Stimulated activated CD4-positive, alpha-beta T cell treated with anti-CD3 and anti-CD28 coated beads, TNF-alpha, amount 100 ng/mL, for 48 hours (primary cell): ENCODE measurements around the gene OCA2.
"Not testable (repeated sequence)": the region's sequence is repeated elsewhere in the genome, so short reads cannot be mapped to it uniquely, and the experiment has no call there.

ENCODE experiments used
- DNase-seq, 3 donors: peaks; one replicate each; pipeline ENCODE4 v3.0.0-alpha.2; 2020; ENCODE audit warnings: low read depth in 3 of 3

The OCA2 gene

DNA sequence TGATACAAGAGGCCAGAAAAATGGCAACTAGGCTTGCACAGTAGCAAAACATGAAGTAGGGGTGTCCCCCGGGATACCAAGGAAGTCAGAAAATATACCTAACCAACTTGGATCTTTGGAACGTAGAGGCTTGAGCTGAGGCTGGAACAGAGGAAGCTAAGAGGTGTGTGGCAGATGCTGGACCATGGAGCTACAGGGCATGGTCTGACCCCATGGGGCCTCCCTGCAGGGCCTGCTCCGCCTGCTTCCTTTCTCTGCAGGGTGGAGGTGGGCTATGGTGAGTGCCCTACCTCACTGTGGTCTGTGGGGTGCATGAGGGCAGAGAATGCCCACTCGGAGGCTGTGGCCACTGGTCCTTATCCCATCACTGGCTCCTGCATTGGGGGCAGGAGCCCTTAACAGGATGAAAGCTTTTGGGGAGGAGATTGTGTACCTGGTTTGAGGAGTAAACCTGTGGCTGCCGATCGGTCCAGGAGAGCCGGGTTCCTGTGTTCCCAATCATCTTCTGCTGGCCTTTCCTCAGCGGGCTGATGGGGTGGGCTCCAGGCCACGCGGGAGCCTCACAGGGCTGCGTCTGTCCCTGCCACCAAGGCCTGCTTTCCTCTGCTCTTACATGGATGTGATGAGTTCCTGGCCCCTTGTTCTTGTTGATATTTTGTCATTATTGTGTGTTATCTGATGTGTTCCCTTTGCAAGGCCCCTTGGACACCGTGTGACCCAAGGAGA is 96.8 kb downstream of the OCA2 start:
- DNase-seq = no peak

DNA sequence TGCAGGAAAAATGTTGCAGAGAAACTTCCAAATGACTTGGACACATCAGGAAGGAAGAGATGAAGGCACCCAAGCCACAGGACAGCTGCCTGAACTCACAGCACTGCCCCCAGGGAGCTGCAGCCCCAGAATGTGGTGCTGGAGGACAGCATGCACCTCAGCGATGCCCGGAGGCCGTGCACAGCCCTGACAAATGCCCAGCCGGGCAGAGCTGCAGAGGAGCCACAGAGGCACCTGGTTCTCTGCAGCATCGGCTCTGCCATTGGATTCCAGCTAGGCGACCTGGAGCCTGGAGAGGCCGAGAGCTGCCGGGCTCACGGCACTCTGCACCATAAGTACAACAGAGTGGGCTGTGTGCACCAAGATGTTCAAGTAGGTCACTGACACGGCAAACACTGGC is 97.5 kb downstream of the OCA2 start:
- DNase-seq = no peak

DNA sequence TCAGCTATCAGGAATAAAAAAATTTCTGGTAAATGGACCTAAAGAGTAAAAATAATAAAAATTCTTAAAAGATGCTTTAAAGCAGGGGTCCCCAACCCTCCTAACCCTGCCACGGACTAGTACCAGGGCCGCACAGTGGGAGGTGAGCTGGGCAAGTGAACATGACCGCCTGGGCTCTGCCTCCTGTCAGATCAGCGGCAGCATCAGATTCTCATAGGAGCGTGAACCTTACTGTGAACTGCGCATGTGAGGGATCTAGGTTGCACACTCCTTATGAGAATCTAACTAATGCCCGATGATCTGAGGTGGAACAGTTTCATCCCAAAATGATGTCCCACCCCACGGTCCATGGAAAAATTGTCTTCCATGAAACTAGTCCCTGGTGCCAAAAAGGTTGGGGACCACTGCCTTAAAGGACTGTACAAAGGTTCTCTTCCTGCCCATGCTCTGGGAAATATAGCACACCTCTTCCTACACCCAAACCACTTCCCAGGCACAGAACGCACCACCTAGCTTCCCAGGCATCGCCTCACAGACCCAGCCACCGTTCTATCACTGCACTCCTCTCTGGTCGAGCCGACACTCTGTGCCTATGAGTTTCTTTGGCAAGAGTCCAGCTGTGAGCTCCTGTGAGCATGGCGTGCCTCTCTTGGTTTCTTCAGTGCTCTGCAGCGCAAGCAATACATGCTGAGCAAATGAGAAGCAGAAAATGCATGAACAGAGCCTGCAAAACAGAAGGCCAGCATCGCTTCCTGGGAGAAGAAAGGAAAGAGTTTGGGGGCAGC is 104.9 kb downstream of the OCA2 start:
- DNase-seq = no peak

DNA sequence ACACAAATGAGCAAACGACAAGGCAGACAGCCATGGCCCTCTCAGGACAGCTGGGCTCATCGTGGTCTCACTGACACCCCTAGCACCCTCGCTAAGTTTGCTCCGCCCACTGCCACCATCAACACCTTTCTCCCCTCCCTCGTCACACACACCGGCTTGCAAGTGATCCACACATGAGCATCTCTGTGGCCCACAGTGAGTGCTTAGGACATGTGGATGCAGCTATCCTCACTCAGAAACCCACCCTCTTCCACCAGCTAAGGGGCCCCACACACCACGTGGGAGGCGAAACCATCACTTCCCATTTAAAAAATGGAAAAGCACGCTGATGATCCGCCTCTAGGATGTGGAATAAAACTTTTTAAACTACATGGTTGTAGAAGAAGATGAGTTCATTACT is 105.6 kb downstream of the OCA2 start:
- DNase-seq = no peak

DNA sequence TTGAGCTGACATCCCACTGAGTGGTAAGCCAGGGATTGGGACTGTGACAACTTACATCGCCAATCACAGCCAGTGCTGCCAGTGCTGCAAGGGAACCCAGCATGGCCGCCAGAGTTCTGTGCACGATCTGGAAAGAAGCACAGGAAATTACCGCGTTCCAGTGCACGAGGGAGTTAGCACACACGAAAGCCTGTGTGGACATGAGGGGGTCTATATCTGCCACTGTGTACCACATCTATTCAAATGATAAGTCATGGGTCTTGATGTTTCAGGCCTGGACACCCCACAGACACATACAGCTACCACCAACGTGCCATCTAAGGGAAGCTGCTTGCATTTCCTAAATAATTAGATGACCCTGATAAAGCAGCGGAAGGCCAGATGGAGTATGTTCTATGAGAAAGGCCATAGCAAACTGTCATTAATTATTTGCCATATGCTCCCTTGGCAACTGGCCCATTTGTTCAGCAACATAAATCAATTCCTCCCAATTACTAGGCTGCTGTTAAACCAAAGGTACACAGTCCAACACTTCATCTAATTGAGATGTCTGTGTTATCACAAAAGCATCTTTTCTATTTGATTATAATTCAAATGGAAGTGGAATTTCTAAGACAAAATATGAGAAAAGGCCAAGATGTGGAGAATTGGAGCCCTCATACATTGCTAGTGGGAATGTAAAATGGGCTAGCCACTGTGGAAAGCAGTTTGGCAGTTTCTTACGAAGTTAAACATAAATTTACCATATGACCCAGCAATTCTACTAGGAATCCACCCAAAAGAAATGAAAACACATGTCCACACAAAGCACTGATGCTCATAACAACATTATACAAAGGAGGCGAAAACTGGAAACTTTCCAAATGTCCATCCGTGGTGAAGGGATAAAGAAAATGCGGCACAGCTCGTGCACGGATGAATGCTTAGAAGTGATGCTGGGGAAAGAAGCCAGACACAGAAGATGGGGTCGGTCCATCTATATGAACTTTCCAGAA is 108.3 kb downstream of the OCA2 start:
- no peak for DNase-seq

DNA sequence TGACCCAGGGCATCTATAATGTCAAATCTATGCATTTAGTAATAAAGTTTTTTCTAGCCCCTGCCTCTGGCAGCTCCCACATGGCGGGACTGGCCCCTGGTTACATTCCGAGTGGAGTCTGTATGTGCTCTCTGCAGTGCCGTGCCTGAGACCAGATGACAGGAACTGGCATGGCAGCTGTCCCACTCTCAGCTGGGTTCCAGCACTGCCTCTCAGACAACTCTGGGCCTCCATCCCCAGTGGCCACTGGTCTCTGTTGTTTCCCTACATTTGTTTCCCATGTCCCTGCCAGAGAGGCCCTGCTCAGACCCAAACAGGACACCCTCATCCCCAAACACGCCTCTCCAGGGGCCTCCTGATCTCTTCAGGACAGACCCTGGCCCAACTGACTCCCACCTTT is 109.3 kb downstream of the OCA2 start:
- no peak for DNase-seq

DNA sequence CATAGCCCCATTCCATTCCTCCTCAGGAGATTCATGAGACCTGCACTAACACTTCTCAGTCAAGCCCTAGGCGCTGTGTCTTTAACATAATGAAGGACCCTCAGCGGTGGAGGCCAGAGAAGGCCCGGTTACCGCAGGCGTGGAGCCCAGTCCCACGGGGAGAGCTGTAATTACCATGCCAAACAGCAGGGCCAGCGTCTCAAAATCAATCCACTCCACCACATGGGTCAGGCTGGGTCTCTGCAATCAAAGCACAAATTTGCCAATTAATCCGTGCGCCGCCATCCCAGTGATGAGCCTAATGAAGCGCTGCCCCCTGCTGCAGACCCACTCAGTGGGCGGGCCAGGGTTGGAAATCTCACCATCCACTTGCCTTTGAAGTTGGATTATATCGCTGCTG is 109.7 kb downstream of the OCA2 start:
- no peak for DNase-seq

DNA sequence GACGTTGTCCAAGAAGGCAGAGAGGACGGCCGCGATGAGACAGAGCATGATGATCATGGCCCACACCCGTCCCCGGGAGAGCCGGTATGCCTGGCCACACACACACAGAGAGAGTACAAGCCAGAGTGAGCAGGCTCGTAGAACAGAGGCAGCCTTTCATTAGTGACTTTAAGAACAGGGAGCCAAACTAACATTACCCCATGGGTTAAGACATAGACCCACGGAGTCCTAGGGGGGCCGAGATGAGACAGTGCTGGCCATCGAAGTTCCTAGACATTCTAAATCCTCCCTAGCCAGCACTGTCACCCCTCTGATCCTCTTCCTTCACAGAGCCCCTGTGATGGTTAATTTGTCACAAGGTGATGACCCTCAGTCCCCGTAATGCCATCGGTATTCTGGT is 114.0 kb downstream of the OCA2 start:
- no peak for DNase-seq

DNA sequence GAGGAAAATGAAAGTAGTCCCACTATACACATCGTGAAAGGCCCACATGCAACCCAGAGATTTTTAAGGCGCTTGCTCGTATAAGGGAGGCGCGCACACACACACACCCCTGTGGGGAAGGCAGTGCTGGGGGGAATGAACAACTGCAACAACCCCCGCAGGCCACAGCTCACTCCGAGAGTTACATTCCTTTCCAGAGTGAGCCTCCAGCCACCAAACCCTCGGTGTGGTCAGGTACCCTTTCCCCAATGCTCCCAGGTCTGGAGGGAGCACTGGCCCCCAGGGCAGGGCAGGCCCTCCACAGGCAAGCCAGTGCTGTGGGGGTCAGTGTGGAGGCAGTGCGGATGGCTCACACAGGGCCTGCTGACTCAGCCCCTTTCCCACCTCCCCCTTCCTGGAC is 115.6 kb downstream of the OCA2 start:
- DNase-seq = no peak

DNA sequence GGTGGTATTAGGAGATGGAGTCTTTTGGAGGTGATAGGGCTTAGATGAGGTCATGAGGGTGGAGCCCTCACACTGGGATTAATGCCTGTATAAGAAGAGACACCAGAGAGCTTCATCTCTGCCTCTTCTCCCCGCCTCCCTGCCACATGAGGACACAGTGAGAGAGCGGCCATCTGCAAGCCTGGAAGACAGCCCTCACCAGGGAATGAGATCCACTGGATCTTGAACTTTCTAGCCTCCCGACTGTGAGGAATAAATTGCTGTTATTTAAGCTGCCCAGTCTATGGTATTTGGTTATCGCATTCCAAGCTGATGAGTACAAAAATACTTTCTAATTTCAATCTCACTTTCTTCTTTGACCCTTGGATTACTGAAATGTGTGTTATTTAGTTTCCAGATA is 121.4 kb downstream of the OCA2 start:
- no peak for DNase-seq

DNA sequence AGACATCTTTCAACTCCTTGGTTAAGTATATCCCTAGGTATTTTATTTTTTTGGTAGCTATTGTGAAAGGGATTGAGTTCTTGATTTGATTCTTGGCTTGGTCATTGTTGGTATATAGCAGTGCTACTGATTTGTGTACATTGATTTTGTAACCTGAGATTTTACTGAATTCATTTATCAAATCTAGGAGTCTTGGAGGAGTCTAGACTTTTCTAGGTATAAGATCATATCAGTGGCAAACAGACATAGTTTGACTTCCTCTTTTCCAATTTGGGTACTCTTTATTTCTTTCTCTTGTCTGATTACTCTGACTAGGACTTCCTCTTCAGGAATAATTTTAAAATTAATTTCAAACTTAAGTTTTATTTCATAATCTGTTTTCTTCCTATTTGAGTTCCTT is 125.2 kb downstream of the OCA2 start:
- no peak for DNase-seq

DNA sequence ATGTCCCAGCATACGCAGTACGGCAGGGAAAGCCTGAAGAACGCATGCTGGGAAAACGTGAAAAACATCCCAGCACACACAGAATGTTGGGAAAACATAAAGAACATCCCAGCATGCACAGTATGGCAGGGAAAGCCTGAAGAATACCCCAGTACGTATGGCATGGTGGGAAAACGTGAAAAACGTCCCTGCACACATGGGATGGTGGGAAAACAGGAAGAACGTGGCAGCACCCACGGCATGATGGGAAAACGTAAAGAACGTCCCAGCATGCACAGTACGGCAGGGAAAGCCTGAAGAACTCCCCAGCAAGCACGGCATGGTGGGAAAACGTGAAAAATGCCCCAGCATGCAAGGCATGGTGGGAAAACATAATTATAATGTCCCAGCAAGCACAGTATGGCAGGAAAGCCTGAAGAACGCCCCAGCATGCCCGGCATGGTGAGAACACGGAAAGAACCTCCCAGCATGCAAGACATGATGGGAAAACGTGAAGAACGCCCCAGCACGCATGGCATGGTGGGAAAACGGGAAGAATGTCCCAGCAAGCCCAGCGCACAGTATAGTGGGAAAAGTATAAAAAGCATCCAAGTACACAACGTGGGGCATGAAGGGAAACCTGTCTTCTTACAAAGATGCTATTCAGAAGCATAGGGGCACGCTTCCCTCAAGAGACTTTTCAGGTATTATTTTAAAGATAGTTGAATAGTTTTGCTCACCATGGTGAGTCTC is 128.3 kb downstream of the OCA2 start:
- no peak for DNase-seq

DNA sequence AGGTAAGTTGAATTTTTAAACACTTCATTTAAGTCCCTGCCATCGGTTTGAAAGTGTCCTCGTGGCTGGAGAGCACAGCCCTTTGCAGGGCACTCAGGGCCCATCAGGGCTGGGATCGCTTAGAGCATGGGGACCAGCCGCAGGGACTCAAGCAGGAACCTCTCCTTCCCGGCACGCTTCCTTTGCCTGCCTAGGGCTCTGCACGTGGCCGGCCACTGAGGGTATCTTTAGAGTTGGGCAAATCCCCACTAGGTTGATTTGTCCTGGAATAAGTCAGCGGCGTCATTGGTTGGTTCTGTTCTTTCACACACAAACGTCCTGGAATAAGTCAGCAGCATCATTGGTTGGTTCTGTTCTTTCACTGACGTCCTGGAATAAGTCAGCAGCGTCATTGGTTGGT is 131.6 kb downstream of the OCA2 start:
- no peak for DNase-seq

DNA sequence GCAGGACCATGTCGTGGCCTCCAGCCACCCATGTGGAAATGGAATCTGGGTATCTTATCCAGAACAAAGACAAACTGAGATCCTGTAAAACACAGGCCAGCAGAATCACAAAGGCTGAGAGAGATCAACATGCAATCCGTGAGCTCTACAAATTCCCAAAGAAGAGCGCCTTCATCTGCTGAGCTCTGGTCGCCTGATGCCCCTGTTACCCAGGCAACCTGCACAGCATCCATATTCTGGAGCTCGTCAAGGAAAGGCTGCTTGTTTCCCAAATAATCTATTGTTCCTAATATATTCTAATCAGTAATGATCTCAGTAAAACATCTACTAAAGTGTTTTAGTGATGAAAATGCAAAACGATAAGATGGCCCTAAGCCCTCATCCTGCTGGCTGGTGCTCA is 133.6 kb downstream of the OCA2 start:
- no peak for DNase-seq

DNA sequence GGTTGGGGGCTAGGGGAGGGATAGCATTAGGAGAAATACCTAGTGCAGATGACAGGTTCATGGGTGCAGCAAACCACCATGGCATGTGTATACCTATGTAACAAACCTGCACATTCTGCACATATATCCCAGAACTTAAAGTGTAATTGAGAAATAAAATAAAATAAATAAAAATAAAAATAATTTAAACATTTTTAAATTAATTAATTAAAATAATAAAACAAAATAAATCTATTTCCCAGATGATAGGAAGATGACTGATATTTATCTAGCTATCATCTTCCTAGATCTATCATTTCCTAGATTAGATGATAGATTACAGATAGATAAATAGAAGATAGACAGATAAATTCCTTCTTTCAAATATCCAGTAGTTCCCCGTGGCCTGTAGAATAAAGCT is 137.3 kb downstream of the OCA2 start:
- DNase-seq = no peak

DNA sequence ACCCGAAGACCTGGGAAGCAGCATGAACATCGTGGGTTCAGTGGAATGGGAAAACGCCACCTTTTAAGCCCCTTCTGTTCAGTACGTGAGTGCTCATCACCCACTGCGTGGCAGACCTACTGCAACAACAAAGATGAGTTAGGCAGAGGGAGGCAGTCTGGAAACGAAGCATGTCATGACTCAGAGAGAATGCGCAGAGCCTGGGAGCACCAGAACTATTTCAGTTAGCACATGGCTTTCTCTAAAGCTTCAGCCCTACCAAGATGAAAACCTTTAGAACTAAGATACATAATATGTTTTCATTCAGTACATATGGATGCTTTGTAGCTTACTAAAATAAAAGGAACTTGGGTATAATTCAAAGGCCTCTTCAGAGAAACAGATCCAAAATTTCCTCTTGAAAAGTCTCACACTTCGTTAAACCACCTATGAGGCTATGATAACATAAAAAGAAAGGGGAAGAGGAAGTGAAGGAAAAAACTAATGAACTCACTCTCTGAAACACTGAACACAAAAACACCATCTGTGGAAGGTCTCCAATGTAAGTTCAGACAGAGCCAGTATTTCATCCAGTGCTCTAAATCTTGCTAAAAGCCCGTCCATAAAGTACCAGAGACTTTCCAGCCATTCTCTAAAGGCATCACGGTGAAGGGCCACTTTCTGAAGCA is 140.1 kb downstream of the OCA2 start:
- DNase-seq = no peak

DNA sequence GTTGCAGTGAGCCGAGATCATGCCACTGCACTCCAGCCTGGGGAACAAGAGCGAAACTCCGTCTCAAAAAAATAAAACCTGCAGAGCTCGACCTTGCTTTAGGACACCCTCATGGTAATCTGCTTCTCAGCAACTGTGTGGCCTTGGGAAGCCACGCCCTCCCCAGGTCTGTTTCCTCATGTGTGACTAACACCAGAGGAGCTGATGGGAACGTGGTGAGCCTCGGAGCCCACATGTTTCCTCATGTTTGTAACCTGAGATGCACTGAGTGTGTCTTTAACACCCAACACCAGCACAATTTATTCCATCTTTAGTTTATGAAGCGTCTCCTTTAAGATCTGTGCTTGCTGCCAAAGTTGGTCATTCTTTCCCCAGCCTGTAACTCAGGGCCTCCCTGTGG is 142.8 kb downstream of the OCA2 start:
- no peak for DNase-seq

DNA sequence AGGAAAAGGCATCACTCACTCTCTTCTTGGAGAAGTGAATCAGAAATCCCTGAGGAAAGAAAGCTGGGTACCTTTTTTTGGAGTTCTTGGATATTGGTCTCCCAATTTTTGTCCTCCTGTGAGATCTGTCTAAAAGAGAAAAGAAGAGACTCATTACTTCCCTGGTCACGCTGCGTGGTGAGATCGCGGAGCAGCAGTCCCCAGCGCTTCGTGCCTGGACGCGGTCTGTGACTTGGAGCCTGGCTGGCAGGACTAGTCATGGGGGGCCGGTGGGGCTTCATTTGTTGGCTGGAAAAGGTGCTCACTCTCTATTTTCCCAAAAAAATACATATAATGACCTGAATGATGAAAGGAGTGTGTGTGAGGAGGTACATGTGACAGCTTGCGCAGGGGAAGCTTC is 144.0 kb downstream of the OCA2 start:
- DNase-seq = no peak

DNA sequence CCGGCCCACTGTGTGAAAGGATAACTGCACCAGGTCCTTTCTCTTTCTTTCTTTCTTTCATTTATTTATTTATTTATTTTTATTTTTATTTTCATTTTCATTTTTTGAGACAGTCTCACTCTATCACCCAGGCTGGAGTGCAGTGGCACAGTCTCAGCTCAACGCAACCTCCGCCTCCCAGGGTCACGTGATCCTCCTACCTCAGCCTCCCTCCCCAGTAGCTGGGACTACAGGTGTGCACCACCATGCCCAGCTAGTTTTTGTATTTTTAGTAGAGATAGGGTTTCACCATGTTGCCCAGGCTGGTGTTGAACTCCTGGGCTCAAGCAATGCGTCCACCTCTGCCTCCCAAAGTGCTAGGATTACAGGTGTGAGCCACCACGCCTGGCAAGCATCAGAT is 146.5 kb downstream of the OCA2 start:
- not testable (repeated sequence) for DNase-seq

DNA sequence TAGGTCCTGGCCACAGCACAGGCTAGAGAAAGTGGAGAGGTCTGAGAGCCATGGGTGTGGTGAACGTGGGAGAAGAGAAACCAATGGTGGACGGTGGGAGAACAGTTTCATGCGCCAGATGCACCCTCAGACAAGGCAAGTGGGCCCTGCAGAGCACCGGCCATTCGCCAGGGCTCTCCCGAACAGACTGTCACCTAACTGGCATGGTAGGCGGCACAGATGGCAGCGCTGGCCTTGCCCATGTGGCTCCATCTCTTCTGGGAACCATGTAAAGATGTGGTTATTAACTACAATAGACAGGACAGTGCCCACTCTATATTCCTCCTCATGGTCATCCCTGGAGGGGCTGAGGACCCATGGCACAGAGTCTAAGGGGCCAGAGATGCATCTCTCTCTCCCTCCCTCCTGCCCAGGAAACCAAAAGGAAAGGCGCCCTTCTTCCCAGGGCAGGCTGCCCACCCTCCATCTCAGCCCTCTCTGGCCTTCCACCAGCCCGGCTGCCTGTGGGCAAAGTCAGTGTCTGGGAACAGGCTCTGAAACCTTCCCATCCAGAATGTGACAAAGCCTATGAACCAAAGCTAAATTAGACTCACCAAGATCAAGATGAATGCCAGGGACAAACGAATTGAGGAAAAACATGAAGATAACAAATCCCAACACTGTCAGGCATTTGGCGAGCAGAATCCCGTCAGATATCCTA is 147.8 kb downstream of the OCA2 start:
- DNase-seq = no peak
